IPS DF 4.7 (cell line): ENCODE measurements around the gene GNG3.
"Not testable (repeated sequence)": the region's sequence is repeated elsewhere in the genome, so short reads cannot be mapped to it uniquely, and the experiment has no call there.

Experiments
- DNase-seq: peaks from one replicate; pipeline ENCODE4 v3.0.0-alpha.2; 2013; ENCODE audit warnings: low spot score; ENCODE audit errors: extremely low read depth

The GNG3 gene

GRCh38 chr11:62687508-62688396 lies 19.7 kb upstream of the GNG3 start:
- no peak for DNase-seq

GRCh38 chr11:62688491-62688890 lies 19.0 kb upstream of the GNG3 start:
- no peak for DNase-seq

GRCh38 chr11:62689421-62690183 lies 17.9 kb upstream of the GNG3 start, which contains the start of gene LRRN4CL:
Gene LRRN4CL, minus strand, starts transcription at chr11:62689530. Its CDS starts 1,022 bp downstream, at chr11:62688508.
- no peak for DNase-seq

- DNase-seq = not testable (repeated sequence)
Observed at GRCh38 chr11:62693624-62694023, 13.9 kb upstream of the GNG3 start.

GRCh38 chr11:62694455-62695167 lies 12.9 kb upstream of the GNG3 start:
- DNase-seq = no peak

- no peak for DNase-seq
Observed at GRCh38 chr11:62702246-62702645, 5.2 kb upstream of the GNG3 start.

GRCh38 chr11:62703921-62704320 lies 3.6 kb upstream of the GNG3 start:
- DNase-seq = not testable (repeated sequence)

- DNase-seq = no peak
Observed at GRCh38 chr11:62705413-62705812, 2.1 kb upstream of the GNG3 start.

- no peak for DNase-seq
Observed at GRCh38 chr11:62705880-62706849, 1.3 kb upstream of the GNG3 start.

- no peak for DNase-seq
Observed at GRCh38 chr11:62706850-62707247, 627 bp upstream of the GNG3 start.

- no peak for DNase-seq
Observed at GRCh38 chr11:62708392-62708791, 916 bp downstream of the GNG3 start.

GRCh38 chr11:62708793-62709192 lies 1.3 kb downstream of the GNG3 start:
- DNase-seq = no peak

- no peak for DNase-seq
Observed at GRCh38 chr11:62709247-62710000, 1.9 kb downstream of the GNG3 start.

GRCh38 chr11:62710001-62710345 lies 2.5 kb downstream of the GNG3 start:
- DNase-seq = no peak

GRCh38 chr11:62712276-62712812 lies 4.9 kb downstream of the GNG3 start:
- DNase-seq = no peak

- DNase-seq = no peak
Observed at GRCh38 chr11:62712861-62713260, 5.4 kb downstream of the GNG3 start.

GRCh38 chr11:62713343-62713742 lies 5.9 kb downstream of the GNG3 start:
- DNase-seq = no peak

GRCh38 chr11:62715150-62716130 lies 8.0 kb downstream of the GNG3 start:
- DNase-seq = no peak
